GM21447 (cell line): Measurements from ENCODE around the gene MRM2.

ENCODE experiments used
- ATAC-seq: cut with Tn5 transposase; IDR thresholded peaks from one replicate; pipeline ENCODE4 v1.9.1; 2021; ENCODE audit not compliant: unreplicated experiment

The MRM2 gene

DNA sequence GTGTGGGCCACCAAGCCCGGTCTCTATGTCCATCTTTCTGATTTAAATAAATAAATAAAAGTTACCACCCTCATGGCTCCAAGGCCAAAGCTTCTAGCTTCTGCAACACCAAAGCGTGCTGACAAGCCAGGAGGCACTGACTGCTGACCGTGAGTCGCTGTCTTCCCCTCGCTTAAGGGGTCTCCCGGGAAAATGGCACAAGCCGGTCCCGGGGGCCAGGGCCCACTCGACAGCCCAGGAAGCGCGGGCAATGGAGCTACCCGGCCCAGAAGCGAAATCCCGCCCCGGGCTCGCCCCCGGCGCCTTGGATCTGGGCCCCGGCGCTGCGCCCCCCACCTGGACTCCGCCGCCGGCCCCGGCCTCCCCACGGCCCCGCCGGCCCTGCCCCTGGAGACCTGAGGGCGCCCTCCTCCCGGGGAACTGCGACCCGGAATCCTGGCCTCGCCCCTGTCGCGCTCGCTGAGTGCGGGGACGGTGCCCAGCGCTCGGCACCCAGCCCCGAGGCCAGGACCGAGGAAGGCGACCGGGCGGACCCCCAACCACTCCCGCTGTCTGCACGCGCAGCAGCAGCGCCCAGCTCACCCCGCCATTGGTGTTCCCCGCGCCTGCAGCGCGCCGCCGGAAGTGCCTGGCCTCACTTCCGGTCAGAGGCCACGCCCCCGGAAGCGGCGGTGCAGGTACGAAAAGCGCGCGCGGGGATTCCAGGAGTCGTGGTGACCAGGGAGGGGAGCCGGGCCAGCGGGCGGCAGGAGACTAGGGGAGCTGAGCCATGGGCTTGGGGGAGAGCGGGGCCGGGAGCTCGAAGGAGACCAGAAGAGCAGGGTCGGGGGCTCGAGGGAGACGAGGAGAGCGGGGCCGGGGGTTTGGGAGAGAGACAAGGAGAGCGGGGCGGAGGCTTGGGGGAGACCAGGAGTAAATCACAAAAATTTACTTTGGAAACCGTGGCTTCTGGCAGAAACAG is at the start of gene MRM2, which contains the start of gene NUDT1:
MRM2 (minus strand) TSS at position 626 of the 961 bp plus-strand sequence; CDS start at position 590, 36 bp downstream.
NUDT1 (plus strand) TSS at position 647 of the 961 bp plus-strand sequence. CDS start 2,349 bp downstream, outside the sequence.
- ATAC-seq: peak; percentile 48

GRCh38 chr7:2290877-2291276 is 48.9 kb upstream of the MRM2 start:
- no peak for ATAC-seq

GRCh38 chr7:2289621-2290020 is 47.6 kb upstream of the MRM2 start:
- no peak for ATAC-seq

DNA sequence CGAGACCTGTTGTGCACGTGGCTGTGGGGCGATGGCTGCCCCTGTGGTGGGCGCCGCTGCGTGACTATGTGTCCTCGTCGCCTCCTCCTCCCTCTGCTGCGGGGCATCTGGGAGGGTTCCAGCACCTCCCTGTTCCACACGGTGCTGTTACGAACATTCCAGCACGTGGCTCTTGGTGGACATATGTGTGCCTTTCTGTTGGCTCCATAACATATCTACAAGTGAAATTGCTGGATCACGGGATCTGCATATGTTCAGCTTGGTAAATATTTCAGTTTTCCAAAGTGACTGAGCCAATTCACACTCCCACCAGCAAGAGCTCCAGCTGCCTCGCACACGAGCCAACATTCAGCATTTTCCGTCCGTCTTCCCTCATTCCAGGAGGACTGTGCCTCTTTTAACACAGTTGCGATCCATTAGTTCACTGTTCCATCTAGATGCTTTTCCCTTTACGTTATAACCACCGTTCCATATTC is 47.1 kb upstream of the MRM2 start:
- no peak for ATAC-seq

GRCh38 chr7:2288503-2288902 is 46.5 kb upstream of the MRM2 start:
- ATAC-seq: peak; percentile 81

DNA sequence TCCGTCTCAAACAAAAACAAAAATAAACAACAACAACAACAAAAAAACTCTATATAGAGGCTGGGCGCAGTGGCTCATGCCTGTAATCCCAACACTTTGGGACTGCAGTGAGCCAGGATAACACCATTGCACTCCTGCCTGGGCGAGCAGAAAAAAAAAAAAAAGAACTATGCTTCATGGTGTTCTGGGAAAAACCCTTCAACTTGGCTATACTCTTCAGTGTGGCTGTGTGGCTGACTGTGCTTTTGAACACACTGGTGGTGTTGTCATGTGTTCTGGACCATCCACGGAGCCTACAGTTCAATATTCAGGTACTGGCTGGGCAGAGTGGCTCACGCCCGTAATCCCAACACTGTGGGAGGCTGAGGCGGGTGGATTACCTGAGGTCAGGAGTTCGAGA is 45.7 kb upstream of the MRM2 start:
- ATAC-seq: no peak

- ATAC-seq: no peak
These were observed 41.1 kb upstream of the MRM2 start for GRCh38 chr7:2283074-2283473.

- no peak for ATAC-seq
These were observed 40.3 kb upstream of the MRM2 start for GRCh38 chr7:2282185-2282751.

GRCh38 chr7:2281541-2281940 is 39.5 kb upstream of the MRM2 start:
- no peak for ATAC-seq

GRCh38 chr7:2280424-2280823 is 38.4 kb upstream of the MRM2 start:
- ATAC-seq: no peak

DNA sequence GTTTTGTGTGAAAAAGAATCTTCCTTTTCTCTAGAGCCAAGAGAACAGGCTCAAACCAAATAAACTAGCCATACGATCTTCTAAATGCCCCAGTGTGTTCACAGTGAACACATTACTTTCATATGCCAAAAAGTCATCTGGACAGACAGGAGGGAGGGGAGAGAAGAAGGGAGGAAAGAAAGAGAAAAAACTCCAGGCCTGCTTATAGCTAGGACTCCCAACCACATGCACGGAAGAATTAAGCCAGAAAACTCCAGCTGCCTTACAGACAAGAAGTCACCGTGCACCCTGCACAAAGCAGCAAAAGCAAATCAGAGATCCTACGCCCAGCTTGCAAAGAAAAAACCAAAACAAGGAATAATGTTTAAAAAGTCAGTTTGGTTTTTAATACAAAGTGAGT is 37.9 kb upstream of the MRM2 start:
- ATAC-seq: no peak

DNA sequence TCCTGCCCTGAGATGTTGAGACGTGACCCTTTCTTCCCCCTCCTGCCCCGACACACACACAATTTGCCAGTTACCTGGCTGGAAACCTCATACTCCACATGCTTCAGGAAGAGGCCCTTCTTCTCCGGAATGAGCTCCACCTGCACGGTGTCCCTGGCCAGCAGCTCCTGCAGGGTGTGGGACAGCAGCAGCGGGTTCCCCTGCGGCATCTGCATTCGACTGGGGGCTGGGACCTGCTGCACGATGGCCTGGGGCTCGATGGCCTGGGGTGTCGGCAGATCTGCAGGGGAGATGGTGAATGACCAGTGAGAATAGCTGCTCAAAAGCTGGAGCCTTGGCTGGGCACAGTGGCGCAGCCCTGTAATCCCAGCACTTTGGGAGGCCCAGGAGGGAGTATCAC is 36.0 kb upstream of the MRM2 start:
- ATAC-seq: no peak

DNA sequence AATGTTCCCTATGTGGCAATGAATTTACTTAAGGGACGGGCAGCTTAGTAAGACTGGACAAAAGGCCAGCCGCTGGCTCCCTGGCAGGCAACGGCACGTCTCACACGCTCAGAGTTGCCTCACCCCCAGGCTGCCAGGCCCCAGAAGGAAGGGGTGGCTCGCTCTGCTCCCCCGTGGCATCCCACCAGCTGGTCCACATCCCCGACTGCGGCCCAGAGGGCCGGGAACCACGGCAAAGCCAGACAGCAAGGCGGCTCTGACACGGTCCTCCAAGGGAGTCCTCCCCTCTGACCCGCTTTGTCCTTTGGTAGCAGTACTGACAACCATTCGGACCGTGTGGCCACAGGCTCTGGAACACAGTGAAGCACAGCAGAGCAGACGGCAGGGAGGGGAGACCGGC is 34.1 kb upstream of the MRM2 start:
- ATAC-seq: no peak

GRCh38 chr7:2275101-2275500 is 33.1 kb upstream of the MRM2 start:
- no peak for ATAC-seq

DNA sequence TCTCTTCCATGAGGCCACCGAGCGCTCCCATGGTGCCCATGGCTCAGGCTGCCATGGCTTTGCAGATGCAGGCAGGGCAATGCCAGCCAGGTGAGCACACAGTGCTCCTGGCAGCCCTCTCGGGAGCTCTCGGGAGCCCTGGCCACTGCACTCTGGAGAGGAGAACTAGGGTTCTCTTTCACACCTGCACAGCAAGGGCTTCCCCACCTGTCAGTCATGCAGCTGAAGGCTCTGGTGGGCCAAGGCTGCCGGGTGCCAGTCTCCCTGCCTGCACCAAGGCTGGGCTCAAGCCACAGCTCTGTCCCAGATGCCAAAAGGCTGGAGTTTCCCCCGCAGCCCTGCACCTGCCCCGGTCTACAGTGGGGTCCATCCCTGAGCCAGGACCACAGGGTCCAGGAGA is 32.7 kb upstream of the MRM2 start:
- ATAC-seq: no peak

DNA sequence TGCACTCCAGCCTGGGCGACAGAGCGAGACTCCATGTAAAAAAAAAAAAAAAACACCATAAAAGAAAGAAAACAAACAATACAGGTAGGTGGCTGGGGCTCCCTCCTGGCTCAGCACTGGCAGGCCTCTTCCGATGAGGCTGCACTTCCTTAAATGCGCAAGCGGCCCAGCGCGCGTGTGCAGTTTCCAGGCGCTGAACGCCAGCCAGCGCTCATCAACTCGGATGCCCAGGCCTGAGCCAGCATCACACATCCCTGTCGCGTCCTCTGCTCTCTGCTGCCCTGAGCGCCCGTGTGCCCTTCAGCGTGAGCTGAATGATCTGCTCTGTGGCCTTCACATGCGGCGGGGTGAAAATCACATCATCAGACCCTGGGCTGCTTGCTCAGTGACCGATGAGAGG is 31.9 kb upstream of the MRM2 start:
- no peak for ATAC-seq

- no peak for ATAC-seq
These were observed 30.0 kb upstream of the MRM2 start for GRCh38 chr7:2272031-2272430.

DNA sequence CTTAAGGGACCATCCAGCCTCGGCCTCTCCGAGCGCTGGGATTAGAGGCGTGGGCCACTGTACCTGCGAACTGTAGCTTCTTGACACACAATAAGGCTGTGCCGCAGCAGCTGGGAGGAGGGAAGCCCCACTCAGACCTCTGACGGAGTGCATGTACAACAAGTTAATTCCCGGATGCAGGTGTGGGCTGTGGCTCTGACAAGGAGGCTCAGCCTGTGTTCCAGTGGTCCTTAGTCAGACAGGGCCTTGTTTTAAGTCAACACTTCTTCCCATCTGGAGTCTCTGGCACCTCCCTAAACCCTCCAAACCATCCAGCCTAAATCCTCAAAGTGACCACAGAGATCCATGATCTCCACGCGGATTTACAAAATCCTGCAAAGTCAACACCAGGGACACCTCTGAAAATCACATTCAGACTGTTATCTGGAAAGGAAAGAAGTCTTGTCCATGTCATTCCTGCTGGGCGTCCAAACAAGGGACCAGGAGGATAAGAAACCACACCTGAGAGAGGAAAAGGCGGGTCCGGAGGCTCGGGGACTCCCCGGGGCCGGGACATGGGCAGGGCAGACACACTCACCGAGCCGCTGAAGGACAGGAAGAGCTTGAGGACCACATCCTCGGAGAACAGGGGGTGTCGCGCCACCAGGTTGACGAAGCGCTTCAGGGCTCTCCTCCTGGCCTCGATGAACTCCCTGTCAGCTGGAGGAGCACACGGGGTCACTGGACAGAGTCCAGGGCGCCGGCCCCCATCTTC is 29.4 kb upstream of the MRM2 start:
- ATAC-seq: no peak

- ATAC-seq: no peak
These were observed 28.5 kb upstream of the MRM2 start for GRCh38 chr7:2270495-2270894.

- no peak for ATAC-seq
These were observed 28.0 kb upstream of the MRM2 start for GRCh38 chr7:2269991-2270460.
